NCI-H82 (cell line): ENCODE measurements around the gene NXN.

ENCODE experiments used
- DNase-seq: peaks from one replicate; lab custom pipeline; 2025; lab: John Stamatoyannopoulos, UW

NXN gene

DNA sequence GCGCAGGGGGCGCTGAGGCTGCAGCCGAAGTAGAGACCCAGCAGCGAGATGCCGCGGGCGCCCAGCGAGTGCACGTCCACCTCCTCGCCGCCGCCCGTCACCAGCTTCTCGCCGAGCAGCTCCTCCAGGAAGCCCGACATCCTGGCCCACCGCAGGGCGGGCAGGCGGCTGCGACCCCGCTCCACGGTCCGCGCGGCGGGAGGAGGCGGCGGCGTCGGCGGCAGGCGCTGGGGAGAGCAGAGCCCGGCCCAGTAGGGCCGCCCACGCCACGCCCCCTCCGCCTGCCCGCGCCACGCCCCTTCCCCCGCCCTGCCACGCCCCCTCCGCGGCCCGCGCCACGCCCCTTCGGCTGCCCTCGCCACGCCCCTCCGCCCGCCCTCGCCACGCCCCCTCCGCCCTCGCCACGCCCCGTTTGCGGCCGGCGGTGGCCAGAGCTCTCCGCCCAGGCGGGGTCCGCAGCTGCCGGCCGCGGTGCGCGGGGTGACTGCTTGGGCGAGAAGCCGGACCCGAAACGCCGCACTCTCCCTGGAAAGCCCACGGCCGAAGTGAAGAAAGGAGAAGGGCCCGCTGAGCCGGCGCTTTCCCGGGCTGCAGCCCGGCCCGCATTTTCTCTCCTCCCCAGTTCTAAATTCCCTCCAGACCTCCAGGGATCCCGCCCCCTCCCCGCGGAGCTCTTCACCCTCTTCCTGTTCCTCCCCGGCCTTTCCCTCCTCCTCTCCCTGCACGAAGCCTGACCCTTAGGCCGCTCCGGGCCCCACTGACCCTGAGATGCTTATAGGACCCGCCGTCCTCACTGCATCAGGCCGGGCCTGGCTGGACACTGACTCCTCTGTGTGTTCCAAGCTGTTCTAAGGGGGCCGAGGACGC, at the start of gene NXN:
TSS of gene NXN (minus strand) at position 238 of the 867 bp plus-strand sequence.
- peak; percentile 91 for DNase-seq

GRCh38 chr17:1027044-1027443, 47.5 kb upstream of the NXN start:
- no peak for DNase-seq

DNA sequence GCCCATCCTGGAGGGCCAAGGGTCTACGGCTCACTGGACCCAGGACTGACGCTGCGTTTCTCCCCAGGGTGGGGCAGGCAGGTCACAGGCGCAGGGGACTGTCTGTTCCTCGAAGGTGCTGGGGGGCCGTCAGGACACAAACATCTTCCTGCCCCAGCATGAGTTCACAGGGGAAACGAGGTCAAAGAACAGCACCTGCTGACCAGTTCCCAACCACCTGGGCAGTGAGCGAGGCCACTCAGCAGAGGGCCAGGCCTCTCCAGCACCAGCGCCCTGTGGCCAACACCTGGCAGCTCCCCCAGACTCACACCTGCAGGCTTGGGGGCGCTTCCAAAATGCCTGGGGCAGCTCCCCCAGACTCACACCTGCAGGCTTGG, 47.0 kb upstream of the NXN start:
- DNase-seq = no peak

- DNase-seq = no peak
Measured at GRCh38 chr17:1025733-1026598, 46.4 kb upstream of the NXN start.

DNA sequence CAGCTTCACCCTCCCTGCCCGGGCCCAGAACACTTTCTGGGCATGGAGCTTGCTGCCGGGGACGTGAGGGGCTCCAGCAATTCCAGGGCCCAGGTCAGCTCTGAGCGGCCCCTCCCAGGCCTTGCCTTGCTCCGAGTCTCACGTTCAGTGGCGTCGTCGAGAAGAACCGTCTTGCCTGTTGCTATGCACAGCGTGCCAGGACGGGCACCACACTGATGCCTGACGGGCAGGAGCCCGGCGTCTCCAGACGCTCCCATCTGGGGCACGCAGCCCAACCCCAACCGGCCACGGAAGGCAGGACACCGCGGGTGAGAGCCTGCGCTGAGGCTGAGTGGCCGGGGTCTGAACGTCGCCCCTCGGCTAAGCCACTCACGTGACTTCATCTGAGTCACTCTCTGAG, 44.5 kb upstream of the NXN start:
- DNase-seq = no peak

GRCh38 chr17:1022278-1023024, 42.9 kb upstream of the NXN start:
- peak; percentile 53 for DNase-seq

- DNase-seq = no peak
Measured at GRCh38 chr17:1021147-1021546, 41.6 kb upstream of the NXN start.

GRCh38 chr17:1019451-1019850, 39.9 kb upstream of the NXN start:
- DNase-seq = no peak

- DNase-seq = no peak
Measured at GRCh38 chr17:1018547-1018946, 39.0 kb upstream of the NXN start.

GRCh38 chr17:1013729-1014090, 34.1 kb upstream of the NXN start:
- DNase-seq = no peak

DNA sequence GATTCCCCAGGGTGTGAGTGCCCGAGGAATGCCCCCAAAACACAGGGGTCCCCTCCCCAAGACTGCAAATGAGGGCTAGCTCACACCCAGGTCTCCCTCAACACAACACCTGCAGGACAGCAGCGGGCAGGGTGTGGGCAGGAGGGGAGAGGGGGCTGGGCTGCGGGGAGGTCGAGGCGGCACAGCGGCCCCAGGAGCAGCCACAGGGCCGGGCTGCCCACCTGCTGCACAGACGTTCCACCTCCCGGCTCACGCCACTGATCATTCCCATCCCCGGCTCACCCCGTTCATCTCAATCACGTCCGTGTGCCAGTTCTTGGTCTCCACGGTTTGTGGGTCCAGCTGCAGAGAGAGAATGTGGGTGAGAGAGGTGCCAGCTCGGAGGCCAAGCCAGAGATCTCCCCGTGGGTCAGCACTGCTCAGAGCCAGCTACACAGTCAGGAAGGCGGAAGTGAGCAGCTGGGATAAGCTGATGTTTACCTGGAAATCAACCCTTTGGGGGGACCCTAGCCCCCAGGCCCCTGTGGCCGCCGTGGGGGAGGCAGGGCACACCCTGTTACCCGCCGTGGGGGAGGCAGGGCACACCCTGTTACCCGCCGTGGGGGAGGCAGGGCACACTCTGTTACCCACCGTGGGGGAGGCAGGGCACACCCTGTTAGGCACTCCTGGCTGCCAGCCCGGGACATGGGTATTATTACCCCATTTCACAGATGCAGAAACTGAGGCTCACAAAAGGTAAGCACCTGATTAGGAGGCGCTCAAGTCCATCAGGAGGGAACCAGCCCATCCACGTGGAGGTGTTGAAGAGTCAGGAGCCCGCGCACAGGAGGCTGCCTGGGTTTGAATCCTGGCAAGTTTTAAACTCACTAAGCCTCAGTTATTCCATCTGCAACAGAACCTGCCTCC, 33.5 kb upstream of the NXN start:
- no peak for DNase-seq

GRCh38 chr17:1011760-1012735, 32.5 kb upstream of the NXN start:
- no peak for DNase-seq

GRCh38 chr17:1011138-1011537, 31.6 kb upstream of the NXN start:
- no peak for DNase-seq

DNA sequence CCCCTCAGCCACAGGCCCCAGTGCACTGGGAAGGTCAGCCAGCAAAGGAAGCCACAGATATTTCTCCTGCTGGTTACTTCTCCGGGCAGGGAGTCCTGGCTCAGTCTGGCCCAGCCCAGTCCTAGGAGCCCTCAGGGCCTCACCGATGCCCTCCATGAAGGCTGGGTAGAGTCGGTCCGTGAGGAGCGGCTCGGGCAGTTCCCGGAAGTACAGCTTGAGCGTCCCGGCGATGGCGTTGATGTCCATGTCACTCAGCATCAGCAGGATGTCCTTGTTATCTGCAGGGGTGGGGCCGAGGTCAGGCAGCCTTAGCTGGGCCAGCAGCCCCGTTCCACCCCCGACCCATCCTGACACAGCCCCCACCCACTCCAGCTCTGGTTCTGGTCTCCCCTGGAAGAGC, 31.0 kb upstream of the NXN start:
- DNase-seq = no peak

DNA sequence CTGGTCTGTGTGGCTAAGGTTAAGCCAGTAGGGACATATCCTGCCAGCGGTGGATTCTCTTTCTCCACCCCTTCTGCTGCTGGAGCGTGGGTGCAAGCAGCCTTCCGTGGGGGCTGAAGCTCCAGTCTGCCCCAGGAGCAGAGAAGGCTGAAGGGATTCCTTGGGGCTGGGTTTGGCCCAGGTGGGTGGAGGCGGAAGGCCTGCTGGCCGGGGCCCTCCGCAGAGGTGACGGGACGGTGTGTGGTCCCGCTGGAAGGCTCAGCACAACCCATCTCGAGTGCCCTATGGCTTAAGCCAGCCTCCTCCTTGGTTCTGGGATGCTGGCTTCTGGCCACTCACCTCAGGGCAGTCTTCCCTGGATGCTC, 30.5 kb upstream of the NXN start:
- no peak for DNase-seq

DNA sequence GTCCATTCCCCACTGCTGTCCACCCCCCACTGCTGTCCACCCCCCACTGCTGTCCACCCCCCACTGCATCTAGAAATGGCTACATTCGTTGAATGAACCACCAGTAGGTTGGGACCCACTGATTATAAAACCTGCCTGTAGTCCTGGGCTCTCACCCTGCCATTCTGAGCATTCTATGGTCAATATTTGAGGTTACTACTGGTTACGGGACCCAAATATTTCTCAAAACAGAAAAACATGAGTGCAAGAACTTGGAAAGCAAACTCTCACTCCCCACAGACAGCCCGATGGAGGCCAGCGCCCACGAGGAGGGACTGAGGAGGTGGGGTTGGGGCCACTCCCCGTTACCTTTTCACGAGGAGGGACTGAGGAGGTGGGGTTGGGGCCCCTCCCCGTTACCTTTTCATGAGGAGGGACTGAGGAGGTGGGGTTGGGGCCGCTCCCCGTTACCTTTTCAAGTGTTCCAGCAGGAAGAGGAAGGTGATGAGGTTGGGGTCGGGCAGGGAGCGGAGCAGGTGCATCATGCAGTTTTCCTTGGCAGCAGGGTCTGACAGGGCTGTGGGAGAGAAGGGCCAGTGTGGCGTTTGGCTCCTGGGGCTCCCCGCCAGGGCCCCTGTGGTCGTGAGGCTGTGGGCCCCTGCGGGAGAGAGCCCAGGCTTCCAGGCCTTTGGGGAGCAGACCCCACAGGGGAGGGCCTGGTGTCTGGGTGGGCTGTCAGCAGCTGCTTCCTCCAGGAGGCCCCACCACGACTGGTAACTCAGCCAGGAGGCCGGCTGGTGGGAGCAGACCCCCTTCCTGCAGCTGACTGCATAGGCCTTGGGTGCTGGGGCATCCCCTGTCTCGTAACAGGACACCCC, 29.9 kb upstream of the NXN start:
- DNase-seq = no peak

DNA sequence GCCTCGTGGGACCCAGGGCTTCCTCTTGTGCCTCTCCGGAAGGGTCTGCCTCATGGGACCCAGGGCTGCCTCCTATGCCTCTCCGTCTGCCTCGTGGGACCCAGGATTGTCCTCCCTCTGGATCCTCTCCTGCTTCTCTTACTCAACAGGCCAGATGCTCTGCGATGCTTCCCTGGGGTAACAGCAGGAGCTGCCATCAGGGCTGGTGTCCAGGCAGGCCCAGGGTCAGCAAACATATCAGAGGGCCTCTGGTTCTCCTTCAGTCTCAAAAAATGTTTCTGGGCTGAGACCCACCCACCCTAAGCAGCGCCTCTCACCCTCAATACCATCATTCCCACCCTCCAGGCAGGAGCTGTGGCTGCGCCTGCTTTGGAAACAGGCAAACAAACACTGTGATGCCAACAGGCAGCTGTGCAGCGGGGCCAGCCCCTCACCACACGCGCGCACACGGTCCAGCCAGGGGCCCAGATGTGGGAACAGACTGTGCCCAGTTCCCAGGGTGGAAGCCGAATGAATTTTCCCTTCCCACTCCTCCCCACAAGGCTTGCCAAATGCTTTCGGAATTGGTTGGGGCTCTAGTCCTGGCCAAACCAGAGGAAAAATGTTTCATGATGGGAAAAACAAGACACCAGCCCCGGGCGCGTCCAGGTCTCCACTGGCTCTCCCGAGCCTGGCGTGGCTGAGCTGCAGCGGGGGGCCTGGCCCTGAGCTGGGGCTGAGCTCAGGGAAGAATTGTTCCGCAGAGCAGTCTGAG, 28.6 kb upstream of the NXN start:
- DNase-seq = no peak

DNA sequence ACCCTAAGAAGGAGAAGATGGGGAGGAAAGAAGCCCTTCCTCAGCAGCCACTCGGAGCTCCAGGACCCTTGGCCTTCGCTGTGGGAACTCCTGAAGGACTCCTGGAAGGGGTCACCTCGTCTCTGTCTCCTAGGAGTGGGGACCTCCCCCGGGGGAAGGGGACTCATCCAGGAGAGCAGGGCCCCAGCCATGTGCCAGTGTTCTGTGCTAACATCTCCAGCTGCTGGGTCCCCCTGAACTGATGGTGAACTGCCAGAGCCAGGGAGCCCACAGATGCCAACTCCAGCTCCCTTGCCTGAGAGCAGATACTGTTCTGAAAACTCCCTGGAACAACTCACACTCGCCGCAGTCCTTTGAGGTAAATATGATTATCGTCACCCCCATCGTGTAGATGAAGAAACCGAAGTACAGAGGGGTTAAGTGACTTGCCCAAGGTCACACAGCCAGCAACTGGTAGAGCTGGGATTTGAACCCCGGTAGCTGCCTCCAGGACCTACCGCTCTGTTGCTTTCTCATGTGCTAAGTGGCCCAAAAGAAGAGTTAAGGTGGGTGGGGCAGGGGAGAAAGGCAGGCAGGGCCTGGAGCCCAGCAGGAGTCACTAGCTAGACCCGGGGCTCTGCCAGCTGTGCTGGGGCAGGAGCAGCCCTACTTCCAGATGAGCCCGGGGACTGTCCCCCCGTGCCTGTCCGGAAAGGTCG, 27.9 kb upstream of the NXN start:
- no peak for DNase-seq
